HG03103 (cell line): ENCODE results near the gene CBX7.
A peak's percentile ranks its signal among the peaks of the same experiment; 100 is the strongest.
"Not testable (repeated sequence)": the region's sequence is repeated elsewhere in the genome, so short reads cannot be mapped to it uniquely, and the experiment has no call there.

Source experiments
- ATAC-seq: cut with Tn5 transposase; IDR thresholded peaks from one replicate; pipeline ENCODE4 v1.9.1; 2021; ENCODE audit warnings: low read depth; ENCODE audit not compliant: unreplicated experiment

Gene CBX7

DNA sequence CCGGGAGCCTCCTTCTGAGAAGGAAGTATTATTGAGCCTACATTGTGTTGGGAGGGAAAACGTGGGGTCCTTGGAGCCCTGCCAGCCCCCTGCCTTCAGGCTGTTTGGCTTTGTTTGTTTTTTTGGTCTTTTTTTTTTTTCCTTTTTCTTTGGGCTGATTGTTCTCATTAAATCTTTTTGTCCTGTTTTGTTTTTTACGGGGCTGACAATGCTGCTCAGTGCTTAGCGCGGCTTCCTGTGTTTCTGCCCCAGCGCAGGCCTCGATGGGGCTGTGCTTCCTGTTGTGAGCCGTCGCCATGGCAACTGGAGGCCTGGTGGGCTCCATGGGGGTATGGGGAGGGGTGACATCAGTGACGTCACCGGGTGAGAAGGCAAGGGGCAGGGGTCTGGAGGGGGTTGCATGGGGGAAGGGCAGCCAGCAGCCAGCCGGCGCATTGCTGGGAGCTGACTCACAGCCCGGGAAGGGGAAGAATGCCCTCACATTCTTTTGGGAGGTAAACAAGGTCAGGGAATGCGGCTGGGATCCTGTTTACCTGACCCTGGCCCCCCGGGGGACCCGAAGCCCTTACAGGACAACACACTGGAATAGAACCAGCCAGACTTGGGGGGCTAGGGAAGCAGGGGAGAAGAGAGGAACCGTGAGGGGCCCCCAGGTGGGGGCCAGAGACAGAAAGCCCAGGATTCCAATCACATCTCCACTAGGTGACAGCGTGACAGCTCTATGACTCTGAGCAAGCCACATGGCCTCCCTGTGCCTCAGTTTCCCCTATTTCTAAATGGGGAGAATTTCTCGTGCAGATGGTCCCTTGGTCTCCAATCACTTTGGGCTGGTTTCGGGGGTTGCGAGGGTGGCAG is 22.2 kb upstream of the CBX7 start:
- no peak for ATAC-seq

DNA sequence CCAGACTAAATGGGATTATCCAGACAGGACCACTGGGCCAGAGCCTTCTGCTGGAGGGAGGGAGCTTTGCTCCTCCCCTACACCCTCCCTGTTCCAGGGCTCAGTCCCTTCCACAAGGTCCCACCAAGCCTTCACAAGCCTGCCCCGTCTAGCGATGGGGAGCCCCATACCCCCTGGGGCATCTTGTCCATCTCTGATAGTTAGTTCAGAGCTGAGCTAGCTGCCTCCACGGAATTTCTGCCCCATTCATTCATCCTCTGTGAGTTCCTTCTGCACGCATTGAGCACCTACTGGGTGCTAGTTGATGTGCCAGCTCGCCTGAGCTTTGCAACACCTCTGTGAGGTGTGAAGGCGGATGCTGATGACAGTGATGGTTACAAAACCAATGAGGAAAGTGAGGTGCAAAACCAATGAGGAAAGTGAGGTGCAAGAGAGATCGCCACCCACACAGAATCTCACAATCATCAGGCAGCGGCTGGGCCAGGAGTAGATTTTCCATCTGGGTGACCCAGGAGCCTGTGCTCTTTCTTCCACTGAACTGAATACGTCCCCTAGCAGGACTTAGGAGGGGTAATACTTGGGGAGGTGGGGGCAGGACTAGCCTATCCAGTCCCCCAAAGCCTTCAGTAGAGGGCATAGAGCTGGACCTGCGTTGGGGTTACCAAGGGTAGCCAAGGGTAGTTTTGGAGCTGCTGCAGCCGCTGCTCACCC is 21.5 kb upstream of the CBX7 start:
- no peak for ATAC-seq

DNA sequence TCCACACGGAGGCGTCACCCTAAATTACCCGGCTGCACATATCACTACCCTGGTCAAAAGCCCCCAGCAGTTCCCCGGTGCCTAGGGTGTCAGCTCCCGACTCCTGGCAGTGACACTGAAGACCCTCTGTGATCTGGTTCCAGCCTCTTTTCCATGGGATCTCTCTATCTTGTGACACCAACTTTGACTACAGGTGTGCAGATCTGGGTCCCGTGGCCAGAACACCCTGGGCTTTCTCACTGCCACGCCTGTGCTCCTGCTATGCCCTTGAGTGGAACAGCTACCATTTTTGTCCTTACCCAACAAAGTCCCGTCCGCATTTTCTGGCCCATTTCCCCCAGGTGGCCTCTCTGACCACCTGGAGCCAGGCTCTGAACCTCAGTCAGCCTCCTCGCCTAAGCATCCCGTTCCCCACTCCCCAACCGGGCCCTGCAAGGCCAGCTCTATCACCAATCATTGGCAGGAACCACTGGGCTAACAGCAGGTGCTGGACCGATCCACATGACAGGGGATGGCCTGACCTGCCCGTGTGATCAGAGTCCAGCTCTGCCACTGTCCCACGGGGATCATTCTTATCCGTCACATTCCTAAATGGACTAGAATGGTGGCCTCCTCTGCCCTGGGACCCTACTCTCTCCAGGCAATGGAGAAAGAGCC is 20.7 kb upstream of the CBX7 start:
- no peak for ATAC-seq

GRCh38 chr22:39172265-39173049 is 20.0 kb upstream of the CBX7 start:
- ATAC-seq: not testable (repeated sequence)

GRCh38 chr22:39171623-39172264 is 19.3 kb upstream of the CBX7 start:
- ATAC-seq: no peak

DNA sequence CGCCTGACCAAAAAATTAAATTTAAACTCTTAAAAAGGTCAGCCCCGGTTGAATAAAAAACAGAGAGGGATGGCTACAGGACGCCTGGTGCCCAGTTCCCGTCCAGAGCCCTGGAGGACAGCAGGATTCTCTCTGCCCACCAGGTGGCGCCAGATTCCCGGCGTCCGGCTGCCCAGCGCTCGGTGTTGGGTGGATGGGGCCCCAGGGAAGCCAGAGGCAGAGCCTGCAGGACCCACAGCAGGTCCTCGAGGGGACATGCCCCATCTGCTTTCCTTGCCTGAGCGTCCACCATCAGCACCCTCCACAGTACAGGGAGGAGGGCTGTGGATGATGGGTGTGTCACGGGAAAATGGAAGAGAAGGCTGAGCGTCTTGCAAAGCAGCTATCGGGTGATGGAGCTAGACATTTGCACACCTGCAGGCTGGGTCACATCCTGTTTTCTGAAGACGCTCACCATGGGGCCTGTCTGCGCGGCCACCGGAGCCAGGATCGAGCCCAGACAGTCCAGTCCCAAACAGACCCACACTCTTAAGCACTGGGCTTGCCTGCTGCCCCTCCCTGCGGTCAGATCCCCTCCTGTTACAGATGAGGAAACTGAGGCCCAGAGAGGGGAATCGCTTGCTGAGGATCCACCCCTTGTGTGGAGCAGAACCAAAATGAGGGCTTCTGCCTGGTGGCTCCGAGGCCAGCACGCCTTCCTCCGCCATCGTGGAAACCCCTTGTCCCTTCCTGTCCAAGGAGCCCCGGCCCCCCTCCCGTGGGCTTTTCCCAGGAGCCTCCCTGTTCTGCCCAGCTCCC is 18.5 kb upstream of the CBX7 start:
- ATAC-seq: peak; percentile 69

GRCh38 chr22:39169797-39170466 is 17.5 kb upstream of the CBX7 start:
- no peak for ATAC-seq

GRCh38 chr22:39166547-39166946 is 14.1 kb upstream of the CBX7 start:
- no peak for ATAC-seq

GRCh38 chr22:39156093-39156492 is 3.6 kb upstream of the CBX7 start:
- not testable (repeated sequence) for ATAC-seq

DNA sequence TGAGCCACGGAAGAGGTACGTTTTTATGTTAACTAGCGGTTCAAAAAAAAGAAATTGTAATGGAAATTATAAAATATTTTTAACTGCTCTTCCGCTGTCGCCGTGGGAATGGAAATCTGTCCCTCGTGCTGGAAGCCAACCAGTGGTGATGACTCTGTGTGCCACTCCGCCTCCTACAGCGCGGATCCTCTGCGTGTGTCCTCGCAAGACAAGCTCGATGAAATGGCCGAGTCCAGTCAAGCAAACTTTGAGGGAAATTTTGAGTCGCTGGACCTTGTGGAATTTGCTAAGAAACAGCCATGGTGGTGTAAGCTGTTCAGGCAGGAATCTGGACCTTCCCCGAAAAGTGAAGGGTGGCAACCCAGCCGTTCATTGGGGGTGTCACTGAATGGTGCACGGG is 2.9 kb upstream of the CBX7 start:
- no peak for ATAC-seq

DNA sequence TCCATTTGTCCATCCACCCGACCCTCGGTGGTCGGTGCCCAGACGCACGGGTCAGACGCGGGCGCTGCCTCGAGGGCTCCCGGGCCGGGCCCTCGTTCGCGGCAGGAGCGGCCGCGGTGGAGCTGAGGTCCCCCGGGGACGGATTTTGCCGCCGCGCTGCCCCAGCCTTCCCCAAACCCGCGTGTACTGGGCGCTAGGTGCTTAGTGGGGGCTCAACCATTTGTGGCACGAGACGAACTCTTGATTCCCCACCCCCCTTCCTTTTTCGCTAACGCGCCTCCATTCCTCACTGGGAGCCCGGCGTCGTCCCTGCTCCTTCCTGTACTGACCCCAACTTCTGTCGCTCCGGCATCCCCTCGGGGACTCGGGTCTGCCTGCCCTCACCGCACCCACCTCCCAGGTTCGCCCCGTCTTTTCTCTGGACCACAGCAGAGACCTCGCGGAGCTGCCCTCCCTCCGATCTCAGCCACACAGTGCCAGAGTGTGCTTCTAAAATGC is 789 bp upstream of the CBX7 start:
- no peak for ATAC-seq

DNA sequence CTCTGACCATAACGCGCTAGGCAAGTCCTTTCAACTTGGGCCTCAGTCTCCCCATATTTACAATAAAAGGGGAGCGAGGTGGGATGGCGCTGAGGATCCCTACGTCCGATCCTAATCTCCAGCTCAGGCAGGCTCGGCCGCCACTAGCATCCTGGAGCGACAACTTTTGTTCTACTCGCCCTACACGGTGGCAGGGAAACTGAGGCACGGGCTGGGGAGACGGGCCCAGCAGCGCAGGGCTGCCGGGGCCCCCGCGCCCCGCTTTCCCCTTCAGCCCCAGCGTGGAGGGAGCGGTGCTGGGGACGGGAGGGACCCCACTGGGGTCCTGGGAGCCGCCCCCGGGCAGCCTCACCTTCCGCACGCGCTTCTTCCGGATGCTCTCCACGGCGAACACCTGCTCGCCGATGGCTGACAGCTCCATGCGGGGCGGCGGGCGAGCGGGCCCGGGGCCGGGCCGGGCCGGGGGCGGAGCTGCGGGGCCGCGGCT is 413 bp downstream of the CBX7 start:
- no peak for ATAC-seq

DNA sequence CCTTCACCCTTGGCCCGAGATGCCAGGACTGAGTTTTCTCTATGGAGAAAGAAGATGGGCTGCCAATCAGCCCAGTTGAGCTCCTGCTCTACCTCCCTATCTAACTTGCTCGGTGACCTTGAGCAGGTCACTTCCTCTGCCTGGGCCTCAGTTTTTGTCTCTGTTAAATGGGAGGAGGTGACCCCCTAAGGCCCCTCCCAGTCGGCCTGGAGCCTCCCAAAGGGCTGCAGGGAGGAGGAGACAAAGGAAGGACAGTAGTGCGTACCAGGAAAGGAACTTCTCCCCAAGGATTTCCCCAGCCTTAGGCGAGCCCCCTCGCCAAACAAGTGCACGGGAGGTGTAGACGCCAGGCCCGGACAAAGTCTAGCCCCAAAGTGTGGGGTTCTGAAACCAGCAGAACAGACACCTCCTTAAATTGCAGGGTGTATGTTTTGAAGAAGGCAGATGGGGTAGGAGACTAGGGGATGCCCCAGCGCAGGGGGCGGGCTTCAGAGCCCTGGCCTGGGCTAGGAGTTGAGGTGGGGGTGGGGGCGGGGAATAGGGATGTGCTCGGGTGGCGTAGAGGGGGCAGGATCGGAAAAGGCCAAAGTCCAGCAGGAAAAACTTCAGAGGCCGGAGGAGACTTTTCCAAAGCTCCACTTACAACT is 1.0 kb downstream of the CBX7 start:
- ATAC-seq: no peak

- ATAC-seq: no peak
Measured at GRCh38 chr22:39150848-39151215, 1.6 kb downstream of the CBX7 start.

- ATAC-seq: no peak
Measured at GRCh38 chr22:39149915-39150847, 2.3 kb downstream of the CBX7 start.

DNA sequence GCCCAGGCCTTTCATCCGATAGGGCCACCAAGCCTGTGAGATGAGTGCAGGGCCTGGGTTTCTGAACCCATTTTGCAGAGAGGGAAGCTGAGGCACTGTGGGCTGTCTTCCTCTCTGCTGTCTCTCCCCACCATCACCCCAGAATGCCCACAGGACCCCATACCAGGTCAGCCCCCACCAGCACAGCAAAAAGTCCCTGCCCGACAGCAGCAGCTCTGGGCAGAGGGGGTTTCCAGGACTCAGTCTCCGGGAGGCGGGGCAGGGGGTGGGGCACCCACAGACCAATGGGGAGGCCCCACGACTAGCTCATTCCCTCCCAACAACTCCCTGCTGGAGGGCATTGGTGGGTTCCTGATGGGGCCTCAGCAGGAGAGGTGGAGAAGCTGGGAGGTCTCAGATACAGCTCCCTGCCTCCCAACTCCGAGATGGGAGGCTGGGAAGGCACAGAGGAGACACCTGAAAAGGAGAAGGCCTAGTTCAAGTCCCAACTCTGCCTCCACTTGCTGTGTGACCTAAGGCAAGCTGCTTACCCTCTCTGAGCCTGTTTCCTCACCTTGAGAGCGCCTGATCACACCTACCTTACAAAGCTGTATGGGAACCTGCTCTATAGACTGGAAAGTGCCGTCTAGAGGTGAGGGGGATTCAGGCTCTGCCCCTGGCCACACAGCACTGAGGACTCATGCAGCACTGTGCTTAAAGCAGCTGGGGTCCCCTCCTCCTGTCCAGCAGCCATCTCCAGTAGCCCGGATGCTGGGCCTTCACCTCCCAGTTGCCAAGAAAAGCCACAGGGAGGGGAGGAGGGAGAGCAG is 3.5 kb downstream of the CBX7 start:
- no peak for ATAC-seq
